SU-DHL-6 (cell line): ENCODE data around the gene KRT24.

Source experiments
- H2AFZ ChIP-seq: fragments of 200-600 bp; sonication (generic); 2 replicates; pipeline ENCODE4 v1.6.1; 2014; ENCODE audit warnings: low read depth, mild to moderate bottlenecking, moderate library complexity, mixed read lengths, antibody characterized with exemption, low read length; ENCODE audit not compliant: severe bottlenecking
- H3F3A ChIP-seq: fragments of 200-600 bp; shearing (Covaris generic); 2 replicates; pipeline ENCODE4 v1.6.0; 2016; ENCODE audit warnings: antibody characterized with exemption, mild to moderate bottlenecking; ENCODE audit not compliant: insufficient read depth
- H3K27ac ChIP-seq: fragments of 200-600 bp; sonication (generic); 2 replicates; pipeline ENCODE4 v1.5.1; 2016; ENCODE audit warnings: low read depth, mild to moderate bottlenecking, low read length, moderate library complexity, mixed read lengths
- H3K27me3 ChIP-seq: fragments of 200-600 bp; sonication (generic), shearing (Covaris generic); 2 replicates; pipeline ENCODE4 v1.6.0; 2014; ENCODE audit warnings: mild to moderate bottlenecking, low read length
- H3K36me3 ChIP-seq: fragments of 200-600 bp; sonication (generic); 2 replicates; pipeline ENCODE4 v1.6.1; 2014; ENCODE audit warnings: mild to moderate bottlenecking, low read length, mixed read lengths
- H3K4me2 ChIP-seq: fragments of 300-600, 200-600 bp; shearing (Covaris generic), sonication (generic); 2 replicates; pipeline ENCODE4 v1.6.0; 2014; ENCODE audit warnings: low read length, low read depth, mild to moderate bottlenecking; ENCODE audit not compliant: poor library complexity, severe bottlenecking
- H3K4me3 ChIP-seq: fragments of 200-600 bp; sonication (generic); 2 replicates; pipeline ENCODE4 v1.5.1; 2014; ENCODE audit warnings: antibody characterized with exemption, low read length, mild to moderate bottlenecking, mixed read lengths; ENCODE audit not compliant: insufficient read depth, poor library complexity, severe bottlenecking
- H3K79me2 ChIP-seq: fragments of 200-600 bp; sonication (generic); 2 replicates; pipeline ENCODE4 v1.6.1; 2014; ENCODE audit warnings: mild to moderate bottlenecking, low read length, moderate library complexity; ENCODE audit not compliant: insufficient read depth
- H3K9ac ChIP-seq: fragments of 200-600 bp; sonication (generic); 2 replicates; pipeline ENCODE4 v1.7.0; 2014; ENCODE audit warnings: mild to moderate bottlenecking, low read length
- H3K9me2 ChIP-seq: fragments of 200-600 bp; sonication (generic); replicated peaks from 2 replicates; pipeline ENCODE4 v1.6.1; 2014; ENCODE audit warnings: low read length; ENCODE audit not compliant: insufficient read depth
- H3K9me3 ChIP-seq: fragments of 200-600 bp; sonication (generic); 2 replicates; pipeline ENCODE4 v1.6.1; 2014; ENCODE audit warnings: low read length, mixed read lengths; ENCODE audit not compliant: insufficient read depth
- H4K20me1 ChIP-seq: fragments of 200-600 bp; sonication (generic); 2 replicates; pipeline ENCODE4 v1.6.1; 2014; ENCODE audit warnings: low read depth, mild to moderate bottlenecking, antibody characterized with exemption, low read length, moderate library complexity, mixed read lengths
- EZH2phosphoT487 ChIP-seq: fragments of 200-600 bp; sonication (generic), shearing (Covaris generic); conservative IDR thresholded peaks from 2 replicates; pipeline ENCODE4 v1.6.1; 2018; ENCODE audit warnings: mild to moderate bottlenecking, antibody characterized with exemption, low read length, moderate library complexity, mixed read lengths
- TF ChIP-seq, protein P1 (sequence below): fragments of 200-600 bp; sonication (generic); IDR thresholded peaks from one replicate; pipeline ENCODE4 v1.5.1; 2017; ENCODE audit warnings: antibody characterized with exemption, mild to moderate bottlenecking, low read length, moderate library complexity; ENCODE audit not compliant: insufficient read depth, poor library complexity, severe bottlenecking

Gene KRT24

DNA sequence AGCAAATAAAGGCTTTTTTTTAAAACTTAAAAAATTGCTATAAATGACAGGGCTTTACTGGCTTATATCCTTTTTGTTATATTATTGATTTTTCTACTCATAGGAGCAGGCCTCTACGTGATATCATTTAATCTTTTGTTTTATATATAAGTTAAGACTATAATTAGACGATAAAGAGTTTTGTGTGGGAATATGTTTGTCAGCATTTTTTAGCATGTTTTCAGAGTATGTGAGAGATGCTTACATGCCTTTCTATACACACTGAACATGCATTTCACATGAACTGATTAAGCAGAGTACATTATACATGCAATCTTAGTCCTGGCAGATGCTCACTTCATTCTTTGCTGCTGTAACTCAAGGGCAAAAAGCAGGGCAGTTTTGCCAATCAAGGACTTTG is 30.9 kb downstream of the KRT24 start:
- Histone ChIP-seq H3K9ac (no peak overlapping the region), H3K4me3 (no peak overlapping the region), H2AFZ (no peak overlapping the region), H3K27ac (no peak overlapping the region), H3K36me3 (no peaks in the 10 kb centered on the region), H3K9me3 (no peaks in the 10 kb centered on the region), H3K79me2 (no peaks in the 10 kb centered on the region), H4K20me1 (no peaks in the 10 kb centered on the region), H3K4me2 (no peak overlapping the region), H3F3A (no peaks in the 10 kb centered on the region), H3K27me3 (no peaks in the 10 kb centered on the region), H3K9me2 (no peaks in the 10 kb centered on the region)
- TF ChIP-seq, protein P1, sequence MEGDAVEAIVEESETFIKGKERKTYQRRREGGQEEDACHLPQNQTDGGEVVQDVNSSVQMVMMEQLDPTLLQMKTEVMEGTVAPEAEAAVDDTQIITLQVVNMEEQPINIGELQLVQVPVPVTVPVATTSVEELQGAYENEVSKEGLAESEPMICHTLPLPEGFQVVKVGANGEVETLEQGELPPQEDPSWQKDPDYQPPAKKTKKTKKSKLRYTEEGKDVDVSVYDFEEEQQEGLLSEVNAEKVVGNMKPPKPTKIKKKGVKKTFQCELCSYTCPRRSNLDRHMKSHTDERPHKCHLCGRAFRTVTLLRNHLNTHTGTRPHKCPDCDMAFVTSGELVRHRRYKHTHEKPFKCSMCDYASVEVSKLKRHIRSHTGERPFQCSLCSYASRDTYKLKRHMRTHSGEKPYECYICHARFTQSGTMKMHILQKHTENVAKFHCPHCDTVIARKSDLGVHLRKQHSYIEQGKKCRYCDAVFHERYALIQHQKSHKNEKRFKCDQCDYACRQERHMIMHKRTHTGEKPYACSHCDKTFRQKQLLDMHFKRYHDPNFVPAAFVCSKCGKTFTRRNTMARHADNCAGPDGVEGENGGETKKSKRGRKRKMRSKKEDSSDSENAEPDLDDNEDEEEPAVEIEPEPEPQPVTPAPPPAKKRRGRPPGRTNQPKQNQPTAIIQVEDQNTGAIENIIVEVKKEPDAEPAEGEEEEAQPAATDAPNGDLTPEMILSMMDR, result no peak
- no peak for TF ChIP-seq EZH2phosphoT487

DNA sequence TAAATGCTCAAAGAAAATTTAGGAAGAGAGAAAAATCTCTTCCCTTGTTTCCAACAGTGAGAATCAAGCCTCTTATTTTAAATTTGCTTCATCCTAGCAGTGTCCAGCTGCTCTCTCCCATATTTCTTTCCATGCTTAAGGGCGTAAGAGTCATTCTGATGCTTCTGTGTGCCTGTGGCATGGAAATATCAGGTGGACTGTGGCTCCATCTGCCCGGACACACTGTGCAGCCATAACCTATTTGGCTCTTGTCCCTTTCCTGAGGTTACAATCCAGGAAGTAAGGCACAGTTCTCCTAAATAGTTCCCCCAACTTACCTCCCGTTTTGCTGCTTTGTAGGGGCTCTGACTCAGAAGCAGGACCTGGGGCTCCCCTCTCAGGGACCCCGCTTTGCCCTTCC is 32.3 kb downstream of the KRT24 start:
- no peak overlapping the region for H3K4me2 ChIP-seq
- no peak overlapping the region for H3K9ac ChIP-seq
- H3K9me2 ChIP-seq, result no peaks in the 10 kb centered on the region
- H3K4me3 ChIP-seq, result no peak overlapping the region
- H3K27ac ChIP-seq, result no peak overlapping the region
- no peaks in the 10 kb centered on the region for H3K79me2 ChIP-seq
- no peak overlapping the region for H2AFZ ChIP-seq
- TF ChIP-seq, protein P1, result no peak
- no peak for TF ChIP-seq EZH2phosphoT487
- no peaks in the 10 kb centered on the region for H3K36me3 ChIP-seq
- no peaks in the 10 kb centered on the region for H3K9me3 ChIP-seq
- no peaks in the 10 kb centered on the region for H4K20me1 ChIP-seq
- no peaks in the 10 kb centered on the region for H3K27me3 ChIP-seq
- H3F3A ChIP-seq, result no peaks in the 10 kb centered on the region

DNA sequence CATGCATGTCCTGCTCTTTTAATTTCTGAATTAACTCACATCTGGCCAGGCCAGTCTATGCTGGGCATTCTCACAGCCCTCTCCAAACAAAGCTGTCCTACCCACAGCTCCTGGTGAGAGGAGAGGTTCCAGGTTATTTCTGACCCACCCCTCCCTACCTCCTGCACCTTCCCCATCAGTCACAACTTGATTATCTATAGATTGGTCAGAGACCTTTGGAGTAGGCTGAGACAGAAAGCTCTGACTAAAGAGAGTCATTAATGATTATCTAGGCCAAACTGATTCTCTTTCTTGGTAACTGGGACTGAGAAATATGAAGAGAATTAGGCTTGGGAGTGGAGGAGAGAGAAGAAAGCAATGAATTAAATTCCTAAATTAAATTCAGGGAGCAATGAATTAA is 37.2 kb downstream of the KRT24 start:
- H3K36me3 ChIP-seq, result no peaks in the 10 kb centered on the region
- no peaks in the 10 kb centered on the region for H3K79me2 ChIP-seq
- no peak overlapping the region for H3K4me3 ChIP-seq
- no peaks in the 10 kb centered on the region for H3F3A ChIP-seq
- H3K27ac ChIP-seq, result no peak overlapping the region
- H2AFZ ChIP-seq, result no peak overlapping the region
- H3K4me2 ChIP-seq, result no peak overlapping the region
- TF ChIP-seq EZH2phosphoT487, result no peak
- TF ChIP-seq, protein P1, result no peak
- no peaks in the 10 kb centered on the region for H3K9me2 ChIP-seq
- H3K9ac ChIP-seq, result no peak overlapping the region
- no peaks in the 10 kb centered on the region for H4K20me1 ChIP-seq
- no peaks in the 10 kb centered on the region for H3K27me3 ChIP-seq
- H3K9me3 ChIP-seq, result no peaks in the 10 kb centered on the region
